Measurements from ENCODE around the gene STK39. TPM values are rescaled to one million over a fixed set of nuclear protein-coding genes. Genes with fewer than 3 reads are reported as not detected.

The STK39 gene
- total and polyA plus RNA-seq, 2 donors from 2014 or later: 15.9 to 27.1 TPM

GRCh38 chr2:168183308-168183997, 63.9 kb downstream of the STK39 start:
- Histone ChIP-seq H3K4me1 (ENCODE audit: control insufficient read depth in 2 of 3, insufficient read depth in 2 of 3, low read depth in 1 of 3, low read length in 3 of 3) (peaks cover 0 to 4% (median 0%) of the 10 kb centered on the region in 3 donors), H3K27ac (ENCODE audit: low read depth in 2 of 2, low read length in 2 of 2) (no peak overlapping the region), H3K27me3 (ENCODE audit: control insufficient read depth, insufficient read depth, low read length) (no peaks in the 10 kb centered on the region), H3K36me3 (ENCODE audit: control insufficient read depth in 2 of 3, insufficient read depth in 3 of 3, low read length in 3 of 3) (peaks cover 0 to 3% (median 0%) of the 10 kb centered on the region in 3 donors), H3K9me3 (ENCODE audit: control insufficient read depth in 2 of 3, insufficient read depth in 1 of 3, low read length in 3 of 3) (no peaks in the 10 kb centered on the region), H3K9ac (ENCODE audit: low read length in 3 of 3) (no peak overlapping the region), H3K4me3 (ENCODE audit: low read length in 3 of 3) (no peak overlapping the region)
- no peak for TF ChIP-seq CTCF (IDR thresholded peaks at IDR 0.05; ENCODE audit: borderline replicate concordance, extremely low read depth, insufficient read depth)
- DNase-seq (no peak), FAIRE-seq (no peak)
- intact Hi-C loops (cut with DNase I): no loop called here

DNA sequence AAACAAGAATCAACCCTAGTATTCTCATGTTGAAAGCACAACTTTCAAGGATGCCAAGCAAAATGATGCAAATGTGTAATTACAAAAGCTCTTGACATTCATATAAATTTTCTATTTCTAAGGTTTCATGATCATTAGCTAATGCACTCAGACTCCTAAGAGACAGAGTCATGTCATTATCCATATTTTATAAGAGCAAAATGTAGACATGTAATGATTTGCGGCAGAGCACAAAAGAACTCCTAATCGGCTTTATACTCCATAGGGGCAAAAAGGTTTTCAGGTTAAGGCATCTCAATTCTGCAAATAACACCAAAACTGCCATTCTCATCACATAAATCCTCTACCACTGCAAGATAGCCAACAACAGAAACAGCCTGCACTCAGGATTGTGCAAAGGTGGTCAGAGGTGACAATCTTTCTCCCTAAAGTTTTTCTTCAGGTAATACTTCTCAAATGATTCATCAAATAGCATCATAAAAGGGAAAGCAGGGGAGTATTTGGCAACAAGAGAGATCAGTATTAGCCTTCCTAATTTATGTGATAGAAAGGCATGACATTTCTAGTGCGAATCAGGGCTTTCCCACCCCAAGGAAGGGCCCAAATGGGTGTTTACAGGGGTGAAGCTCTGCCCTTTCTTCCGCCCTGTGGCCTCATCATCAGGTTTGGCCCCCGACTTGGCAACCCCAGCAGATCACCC, 64.7 kb downstream of the STK39 start:
- no peaks in the 10 kb centered on the region for H3K27me3 ChIP-seq (ENCODE audit: control insufficient read depth, insufficient read depth, low read length)
- H3K36me3 ChIP-seq (ENCODE audit: control insufficient read depth in 2 of 3, insufficient read depth in 3 of 3, low read length in 3 of 3): peaks cover 0 to 3% (median 0%) of the 10 kb centered on the region in 3 donors
- intact Hi-C loops (cut with DNase I): no loop called here
- H3K4me3 ChIP-seq (ENCODE audit: low read length in 3 of 3): no peak overlapping the region
- no peak overlapping the region for H3K9ac ChIP-seq (ENCODE audit: low read length in 3 of 3)
- no peak for FAIRE-seq
- peaks cover 0 to 4% (median 0%) of the 10 kb centered on the region in 3 donors for H3K4me1 ChIP-seq (ENCODE audit: control insufficient read depth in 2 of 3, insufficient read depth in 2 of 3, low read depth in 1 of 3, low read length in 3 of 3)
- no peak for TF ChIP-seq CTCF (IDR thresholded peaks at IDR 0.05; ENCODE audit: borderline replicate concordance, extremely low read depth, insufficient read depth)
- H3K9me3 ChIP-seq (ENCODE audit: control insufficient read depth in 2 of 3, insufficient read depth in 1 of 3, low read length in 3 of 3): no peaks in the 10 kb centered on the region
- DNase-seq: no peak
- H3K27ac ChIP-seq (ENCODE audit: low read depth in 2 of 2, low read length in 2 of 2): no peak overlapping the region

DNA sequence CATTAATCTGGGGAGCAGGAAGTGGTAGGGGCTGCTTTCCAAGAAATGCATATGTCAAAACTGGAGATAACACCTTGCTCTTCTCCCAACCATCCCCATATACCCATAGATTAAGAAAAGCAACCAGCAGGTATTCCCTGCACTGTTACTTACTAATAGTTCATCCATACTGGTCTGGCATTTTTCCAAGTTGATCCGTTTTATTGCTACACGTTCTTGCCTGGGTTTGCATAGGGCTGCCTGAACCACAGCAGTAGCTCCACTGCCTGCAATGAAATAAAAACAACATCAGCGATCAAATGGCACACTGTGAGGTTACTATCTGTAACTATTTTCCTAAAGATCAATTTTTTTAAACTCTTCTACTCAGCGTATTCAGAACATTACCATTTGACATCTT, 65.6 kb downstream of the STK39 start:
- peaks cover 0 to 4% (median 0%) of the 10 kb centered on the region in 3 donors for H3K4me1 ChIP-seq (ENCODE audit: control insufficient read depth in 2 of 3, insufficient read depth in 2 of 3, low read depth in 1 of 3, low read length in 3 of 3)
- intact Hi-C loops (cut with DNase I): no loop called here
- no peak overlapping the region for H3K9ac ChIP-seq (ENCODE audit: low read length in 3 of 3)
- FAIRE-seq: no peak
- peaks cover 0 to 3% (median 0%) of the 10 kb centered on the region in 3 donors for H3K36me3 ChIP-seq (ENCODE audit: control insufficient read depth in 2 of 3, insufficient read depth in 3 of 3, low read length in 3 of 3)
- no peaks in the 10 kb centered on the region for H3K27me3 ChIP-seq (ENCODE audit: control insufficient read depth, insufficient read depth, low read length)
- H3K9me3 ChIP-seq (ENCODE audit: control insufficient read depth in 2 of 3, insufficient read depth in 1 of 3, low read length in 3 of 3): no peaks in the 10 kb centered on the region
- no peak overlapping the region for H3K27ac ChIP-seq (ENCODE audit: low read depth in 2 of 2, low read length in 2 of 2)
- TF ChIP-seq CTCF (IDR thresholded peaks at IDR 0.05; ENCODE audit: borderline replicate concordance, extremely low read depth, insufficient read depth): no peak
- H3K4me3 ChIP-seq (ENCODE audit: low read length in 3 of 3): no peak overlapping the region
- no peak for DNase-seq

All from kidney (tissue), 14 donors.